Left ventricle myocardium superior (tissue), 1 donor: ENCODE results near the gene NXPH3. TPM values are rescaled to one million over a fixed set of nuclear protein-coding genes. Genes with fewer than 3 reads are reported as not detected.

Source experiments
- ATAC-seq: fragments of 200-7000 bp; cut with Tn5 transposase; one replicate; pipeline ENCODE4 v1.9.1; 2020; ENCODE audit warnings: mild to moderate bottlenecking, moderate library complexity
- DNase-seq: peaks from one replicate; pipeline ENCODE4 v3.0.0-alpha.2; 2020
- intact Hi-C: fragments of 100-400 bp; cut with micrococcal nuclease; formaldehyde crosslinking; loops from one replicate; pipeline ENCODE4 v1.11.0; 2022
- total RNA-seq: library from RNA; stranded (reverse); fragmentation: NEBNext Ultra II Directional; extraction: Animal tissue kit (Norgen Biotek cat#: 25700); gene quantifications from one replicate; pipeline ENCODE4 v1.2.1, GENCODE V29; 2021
- donor health status: DM: no; HTN: yes; CAD: no; lungs with severe emphysema.

Gene NXPH3
- total RNA-seq, 1 donor from 2014 or later, result 3.4 TPM

DNA sequence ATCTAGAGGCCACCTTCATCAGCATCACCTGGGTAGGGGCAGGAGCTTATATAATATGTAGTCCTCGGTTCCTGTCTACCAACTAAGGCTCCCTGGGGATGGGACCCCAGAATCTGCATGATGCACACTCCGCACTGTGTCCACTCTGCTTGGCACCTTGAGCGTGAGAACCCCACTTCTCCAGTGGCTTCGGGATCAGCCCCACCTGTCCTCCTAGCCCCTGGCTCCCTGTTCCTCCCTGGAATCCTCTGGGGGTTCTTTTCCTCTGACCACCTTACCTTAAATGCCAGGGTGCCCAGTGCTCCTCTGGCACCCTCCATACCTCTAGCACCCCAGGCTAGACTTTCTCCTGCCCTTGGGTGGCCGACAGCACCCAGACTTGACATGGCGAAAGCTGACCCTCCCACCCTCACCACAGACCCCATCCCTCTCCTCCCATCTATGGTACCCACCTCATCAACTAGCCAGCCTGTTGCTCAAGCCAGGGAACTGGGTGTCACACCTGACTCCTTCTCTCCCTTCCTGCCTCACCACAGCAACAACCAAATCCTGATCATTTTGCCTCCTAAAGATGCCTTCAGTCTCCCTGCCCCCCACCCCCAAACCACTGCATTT lies 2.8 kb upstream of the NXPH3 start:
- intact Hi-C loops, result no loop called here
- ATAC-seq (no peak), DNase-seq (no peak)

DNA sequence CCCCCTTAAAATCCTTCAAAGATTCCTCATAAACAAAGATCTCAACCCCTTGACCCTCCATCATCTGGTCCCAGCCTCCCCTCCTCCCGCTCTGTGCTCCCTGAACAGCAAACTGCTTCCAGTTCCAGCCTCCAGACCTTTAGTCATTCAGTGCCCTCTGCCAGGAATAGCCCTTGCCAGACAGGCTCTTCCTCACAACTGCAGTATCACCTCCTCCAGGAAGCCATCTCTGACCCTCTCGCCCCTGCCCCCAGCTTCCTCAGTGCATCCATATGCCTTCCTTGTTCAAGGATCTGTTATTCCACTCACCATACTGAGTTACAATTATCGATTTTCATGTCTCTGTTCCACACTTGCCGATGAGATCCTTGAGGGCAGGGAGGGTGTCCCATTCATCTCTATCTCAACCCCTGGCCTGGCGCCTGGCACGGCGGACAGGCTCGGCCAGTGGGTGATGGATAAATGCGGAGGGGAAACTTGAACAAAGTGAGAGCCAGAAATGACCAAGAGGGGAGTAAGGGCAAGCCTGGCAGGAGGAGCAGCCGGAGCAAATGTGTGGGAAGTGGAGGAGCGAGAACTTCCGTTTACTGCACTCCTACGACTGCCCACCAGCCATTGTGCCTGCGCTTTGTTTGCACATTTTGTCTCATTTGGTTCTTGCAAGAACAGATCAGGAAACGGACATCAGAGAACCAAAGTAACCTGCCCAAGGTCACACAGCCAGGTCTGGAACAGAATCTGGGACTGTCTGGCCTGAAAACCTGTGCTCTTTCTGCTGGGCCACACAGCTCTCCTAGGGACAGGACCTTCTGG lies 2.0 kb upstream of the NXPH3 start:
- intact Hi-C loops, result no loop called here
- no peak for DNase-seq

DNA sequence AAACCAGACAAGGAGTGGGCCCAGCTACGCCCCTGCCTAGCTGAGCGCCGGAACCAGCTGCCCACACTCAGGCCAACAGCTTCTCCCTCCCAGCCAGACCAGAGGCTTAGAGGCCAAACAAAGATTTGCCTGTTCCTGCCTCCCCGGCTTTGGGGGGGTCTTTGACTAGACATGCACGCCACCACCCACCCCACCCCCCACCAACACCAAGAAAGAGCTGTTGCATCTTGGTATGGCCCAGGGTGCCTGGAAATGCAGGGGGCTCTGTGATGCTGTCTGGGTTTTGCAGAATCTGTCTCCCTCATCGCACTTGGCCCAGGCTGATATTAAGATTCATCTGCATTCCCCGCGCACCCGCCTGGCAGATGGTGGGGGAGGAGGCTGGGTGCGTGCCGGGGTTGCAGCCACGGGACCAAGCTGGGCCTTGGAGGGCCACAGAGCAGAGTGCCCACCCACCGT lies 1.3 kb upstream of the NXPH3 start:
- intact Hi-C loops, result no loop called here
- ATAC-seq (no peak), DNase-seq (no peak)

More for the DNA sequence above, 2.0 kb upstream of the NXPH3 start:
- ATAC-seq, result no peak

DNA sequence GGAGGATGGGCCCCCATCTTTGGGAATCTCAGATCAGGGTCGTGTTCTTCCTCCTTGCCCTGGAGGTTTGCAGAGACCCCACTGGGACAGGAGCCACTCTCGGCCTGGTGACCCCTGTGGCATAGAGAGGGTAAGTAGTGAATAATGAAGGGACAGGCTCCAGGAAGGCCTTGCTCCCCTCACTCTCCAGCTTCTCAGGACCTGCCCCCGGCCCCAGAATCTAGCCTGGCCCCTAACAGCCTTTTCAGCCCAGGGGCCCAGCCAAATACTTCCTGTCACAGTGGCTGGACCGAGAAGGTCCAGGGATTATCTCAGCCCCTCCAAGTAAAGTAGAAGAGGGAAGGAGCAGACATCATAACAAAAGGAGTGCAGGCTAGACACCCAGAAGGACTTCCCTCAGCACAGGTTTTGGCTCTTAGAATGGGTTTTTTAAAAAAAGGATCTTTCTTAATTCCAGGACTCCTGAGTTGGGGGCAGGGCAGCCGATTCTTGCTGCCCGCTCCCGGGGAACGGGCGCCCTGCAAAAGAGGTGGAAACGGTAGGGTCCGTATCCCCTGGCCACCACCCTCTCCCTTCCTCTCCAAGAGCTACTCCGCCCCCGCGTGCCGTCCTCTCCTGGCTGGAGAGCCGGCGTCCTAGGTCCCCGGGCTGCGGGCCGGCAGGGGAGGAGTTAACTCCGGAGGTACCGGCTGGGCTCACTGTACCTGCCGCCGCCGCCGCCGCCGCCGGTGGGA lies 559 bp upstream of the NXPH3 start:
- no peak for DNase-seq
- intact Hi-C loops, result no loop called here
- no peak for ATAC-seq

DNA sequence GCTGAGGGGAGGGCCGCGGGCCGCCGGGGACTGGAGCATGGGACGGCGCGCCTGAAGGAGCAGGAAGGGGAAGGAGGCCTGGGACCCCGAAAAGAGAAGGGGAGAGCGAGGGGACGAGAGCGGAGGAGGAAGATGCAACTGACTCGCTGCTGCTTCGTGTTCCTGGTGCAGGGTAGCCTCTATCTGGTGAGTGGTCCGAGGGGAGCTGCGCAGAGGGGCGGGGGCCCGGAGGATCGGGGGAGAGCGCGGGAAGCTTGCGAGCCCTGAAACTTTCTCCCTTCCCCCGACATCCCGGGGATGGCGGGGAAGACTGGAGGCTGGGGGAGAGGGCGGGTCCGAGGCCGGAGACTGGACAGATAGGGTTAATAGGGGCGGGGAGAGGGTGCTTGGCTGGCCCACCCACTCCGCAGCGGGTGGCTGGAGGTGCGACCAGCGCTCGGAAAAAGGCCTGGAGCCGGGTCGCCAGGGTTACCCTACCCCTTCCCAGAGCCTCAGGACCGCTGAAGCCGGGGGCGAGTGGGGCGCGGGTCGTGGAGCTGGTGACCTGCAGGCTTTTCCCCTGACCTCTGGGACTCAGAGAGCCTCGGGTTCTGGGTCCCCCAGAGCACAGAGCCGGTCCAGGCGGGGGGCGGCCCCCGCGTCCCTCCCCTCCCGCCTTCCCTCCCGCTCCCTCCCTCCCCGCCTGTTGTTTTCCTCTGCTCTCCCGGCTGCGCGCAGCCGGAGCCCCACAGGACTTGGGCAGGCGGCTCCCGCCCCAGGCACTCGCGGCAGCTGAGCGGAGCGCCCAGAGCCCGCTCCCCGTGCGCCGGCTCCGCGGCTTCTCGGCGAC lies 631 bp downstream of the NXPH3 start:
- intact Hi-C loops, result no loop called here
- ATAC-seq (peak; percentile 75), DNase-seq (peak; percentile 75)

DNA sequence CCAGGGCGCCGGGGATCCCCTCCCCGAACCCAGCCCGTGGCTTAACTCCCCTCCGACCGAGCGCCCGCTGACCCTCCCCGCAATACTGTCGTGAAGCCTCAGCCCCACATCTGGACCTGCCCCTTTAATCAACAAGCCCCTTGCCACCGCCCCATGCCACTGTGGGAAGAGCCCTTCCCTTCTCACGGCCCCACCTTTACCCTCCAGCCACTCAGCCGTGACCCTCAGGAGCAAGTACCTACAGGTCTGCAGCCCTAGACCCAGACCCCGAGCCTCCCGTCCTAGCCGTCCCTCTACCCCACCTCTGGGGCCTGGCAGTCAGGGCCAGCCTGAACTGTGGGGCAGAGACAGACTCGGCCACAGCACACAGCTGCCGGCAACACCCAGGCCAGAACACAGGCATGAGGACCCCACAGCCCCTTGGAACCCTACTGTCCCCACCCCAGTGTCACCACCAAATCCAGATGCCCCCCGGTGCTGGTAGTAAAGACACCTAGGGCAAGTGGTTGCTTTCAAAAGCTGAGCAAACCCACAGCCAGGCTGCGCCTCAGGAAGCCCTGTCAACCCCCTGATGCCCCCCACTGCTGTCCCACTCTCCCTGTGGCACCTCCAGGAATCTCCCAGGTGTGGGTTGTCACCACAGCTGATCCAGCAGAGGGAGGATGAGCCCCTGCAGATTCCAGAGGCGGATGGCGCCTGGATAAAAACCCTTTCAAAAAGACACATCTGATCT lies 1.4 kb downstream of the NXPH3 start:
- ATAC-seq (peak; percentile 7), DNase-seq (no peak)
- intact Hi-C loops, result no loop called here

DNA sequence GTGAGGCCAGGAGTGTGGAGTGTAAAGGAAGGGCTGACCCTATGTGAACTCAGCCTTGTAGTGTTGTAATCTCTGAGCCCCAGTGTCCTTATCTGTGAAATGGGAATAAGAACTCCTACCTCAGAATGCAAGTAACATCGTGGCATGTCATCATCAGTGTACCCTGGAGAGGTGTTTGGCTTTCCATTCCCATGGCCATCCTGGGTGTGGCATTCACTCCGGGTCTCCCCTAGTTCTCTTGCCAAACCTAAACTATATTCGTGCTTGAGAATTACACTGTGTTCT lies 1.9 kb downstream of the NXPH3 start:
- ATAC-seq, result no peak
- intact Hi-C loops, result no loop called here
- DNase-seq, result no peak

DNA sequence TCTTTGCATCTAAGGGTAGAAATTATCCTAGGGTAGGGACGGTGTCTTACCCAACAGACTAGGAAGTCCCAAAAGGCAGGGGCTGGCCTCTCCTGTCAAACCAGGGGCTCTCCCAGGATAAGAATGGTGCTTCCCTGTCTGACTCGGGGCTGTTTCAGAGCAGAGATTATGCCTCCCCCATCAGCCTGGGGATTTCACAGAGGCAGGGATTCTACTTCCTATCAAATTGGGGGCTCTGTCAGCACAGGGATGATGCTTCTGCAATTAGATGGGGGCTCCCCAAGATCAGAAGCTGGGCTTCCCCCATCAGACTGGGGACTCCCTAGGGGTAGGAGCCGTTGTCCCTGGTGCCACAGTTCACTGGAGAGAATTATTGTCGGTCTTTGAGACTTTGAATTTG lies 2.3 kb downstream of the NXPH3 start:
- intact Hi-C loops, result no loop called here
- DNase-seq (no peak), ATAC-seq (no peak)

DNA sequence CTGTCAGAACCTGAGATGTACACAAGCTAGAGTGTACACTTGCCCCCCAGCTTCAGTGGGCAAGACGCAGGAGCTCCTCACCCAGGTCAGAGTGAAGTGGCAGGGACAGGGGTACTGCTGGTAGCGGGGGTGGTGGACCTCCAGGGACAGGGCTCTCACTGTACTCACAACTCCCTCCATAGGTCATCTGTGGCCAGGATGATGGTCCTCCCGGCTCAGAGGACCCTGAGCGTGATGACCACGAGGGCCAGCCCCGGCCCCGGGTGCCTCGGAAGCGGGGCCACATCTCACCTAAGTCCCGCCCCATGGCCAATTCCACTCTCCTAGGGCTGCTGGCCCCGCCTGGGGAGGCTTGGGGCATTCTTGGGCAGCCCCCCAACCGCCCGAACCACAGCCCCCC lies 2.7 kb downstream of the NXPH3 start:
- no peak for DNase-seq
- ATAC-seq, result no peak
- intact Hi-C loops, result no loop called here

DNA sequence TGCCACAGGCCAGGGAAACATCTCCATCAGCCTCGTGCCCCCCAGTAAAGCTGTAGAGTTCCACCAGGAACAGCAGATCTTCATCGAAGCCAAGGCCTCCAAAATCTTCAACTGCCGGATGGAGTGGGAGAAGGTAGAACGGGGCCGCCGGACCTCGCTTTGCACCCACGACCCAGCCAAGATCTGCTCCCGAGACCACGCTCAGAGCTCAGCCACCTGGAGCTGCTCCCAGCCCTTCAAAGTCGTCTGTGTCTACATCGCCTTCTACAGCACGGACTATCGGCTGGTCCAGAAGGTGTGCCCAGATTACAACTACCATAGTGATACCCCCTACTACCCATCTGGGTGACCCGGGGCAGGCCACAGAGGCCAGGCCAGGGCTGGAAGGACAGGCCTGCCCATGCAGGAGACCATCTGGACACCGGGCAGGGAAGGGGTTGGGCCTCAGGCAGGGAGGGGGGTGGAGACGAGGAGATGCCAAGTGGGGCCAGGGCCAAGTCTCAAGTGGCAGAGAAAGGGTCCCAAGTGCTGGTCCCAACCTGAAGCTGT lies 3.4 kb downstream of the NXPH3 start:
- ATAC-seq, result no peak
- DNase-seq, result no peak
- intact Hi-C loops, result no loop called here

DNA sequence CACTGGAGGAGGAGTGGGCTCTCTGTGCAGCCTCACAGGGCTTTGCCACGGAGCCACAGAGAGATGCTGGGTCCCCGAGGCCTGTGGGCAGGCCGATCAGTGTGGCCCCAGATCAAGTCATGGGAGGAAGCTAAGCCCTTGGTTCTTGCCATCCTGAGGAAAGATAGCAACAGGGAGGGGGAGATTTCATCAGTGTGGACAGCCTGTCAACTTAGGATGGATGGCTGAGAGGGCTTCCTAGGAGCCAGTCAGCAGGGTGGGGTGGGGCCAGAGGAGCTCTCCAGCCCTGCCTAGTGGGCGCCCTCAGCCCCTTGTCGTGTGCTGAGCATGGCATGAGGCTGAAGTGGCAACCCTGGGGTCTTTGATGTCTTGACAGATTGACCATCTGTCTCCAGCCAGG lies 3.9 kb downstream of the NXPH3 start:
- DNase-seq (no peak), ATAC-seq (no peak)
- intact Hi-C loops, result no loop called here

DNA sequence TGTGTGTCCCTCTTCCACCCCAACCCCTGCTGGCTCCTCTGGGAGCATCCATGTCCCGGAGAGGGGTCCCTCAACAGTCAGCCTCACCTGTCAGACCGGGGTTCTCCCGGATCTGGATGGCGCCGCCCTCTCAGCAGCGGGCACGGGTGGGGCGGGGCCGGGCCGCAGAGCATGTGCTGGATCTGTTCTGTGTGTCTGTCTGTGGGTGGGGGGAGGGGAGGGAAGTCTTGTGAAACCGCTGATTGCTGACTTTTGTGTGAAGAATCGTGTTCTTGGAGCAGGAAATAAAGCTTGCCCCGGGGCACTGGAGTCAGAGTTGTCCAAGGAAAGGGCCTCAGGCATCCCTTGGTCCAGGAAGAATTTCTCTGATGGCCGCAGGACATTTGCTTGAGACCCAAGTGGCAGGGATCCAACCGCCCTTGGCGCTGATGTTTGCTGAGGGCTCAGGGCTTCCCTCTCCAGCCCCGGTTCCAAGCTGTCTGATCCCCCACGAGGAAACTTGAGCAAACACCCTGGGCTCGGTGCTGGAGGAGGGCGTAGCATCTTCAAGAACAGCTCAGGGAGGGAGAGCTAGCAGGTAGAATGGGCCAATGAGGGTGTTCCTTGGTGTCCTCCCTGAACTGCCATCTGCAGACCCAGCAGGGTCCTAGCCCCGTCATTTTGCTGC lies 4.5 kb downstream of the NXPH3 start:
- ATAC-seq, result no peak
- intact Hi-C loops, result no loop called here
- no peak for DNase-seq

DNA sequence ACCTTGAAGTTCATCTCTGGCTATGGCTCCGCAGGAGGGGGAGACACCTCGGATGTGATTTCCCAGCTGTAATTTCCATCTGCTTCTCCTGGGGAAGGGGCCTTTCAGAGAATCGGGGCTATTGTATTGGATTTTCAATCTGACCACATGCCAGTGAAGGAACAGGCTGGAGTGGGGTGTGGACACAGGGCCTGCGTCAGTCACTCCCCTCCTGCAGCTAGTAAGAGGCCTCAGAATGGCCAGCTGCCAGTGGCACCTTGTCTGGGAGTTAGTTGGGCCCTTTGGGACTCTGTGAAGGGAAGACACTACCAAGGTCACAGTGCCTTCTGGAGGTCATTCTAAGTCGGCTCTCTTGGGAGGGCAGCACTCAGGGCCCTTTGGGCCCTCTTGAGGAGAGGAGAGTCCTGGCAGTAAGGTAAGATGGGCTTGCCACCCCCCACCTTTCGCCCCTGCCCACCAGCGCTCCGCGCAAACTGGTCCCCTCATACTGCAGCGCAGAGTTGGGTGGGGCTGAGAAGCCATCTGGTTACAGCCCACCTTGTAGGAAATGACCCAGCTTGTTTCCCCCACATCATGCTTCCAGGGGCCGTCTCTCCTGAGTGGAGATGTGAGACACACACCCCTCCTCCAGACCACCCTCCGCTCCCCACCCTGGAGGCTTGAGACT lies 5.4 kb downstream of the NXPH3 start:
- ATAC-seq (no peak), DNase-seq (no peak)
- intact Hi-C loops, result no loop called here

DNA sequence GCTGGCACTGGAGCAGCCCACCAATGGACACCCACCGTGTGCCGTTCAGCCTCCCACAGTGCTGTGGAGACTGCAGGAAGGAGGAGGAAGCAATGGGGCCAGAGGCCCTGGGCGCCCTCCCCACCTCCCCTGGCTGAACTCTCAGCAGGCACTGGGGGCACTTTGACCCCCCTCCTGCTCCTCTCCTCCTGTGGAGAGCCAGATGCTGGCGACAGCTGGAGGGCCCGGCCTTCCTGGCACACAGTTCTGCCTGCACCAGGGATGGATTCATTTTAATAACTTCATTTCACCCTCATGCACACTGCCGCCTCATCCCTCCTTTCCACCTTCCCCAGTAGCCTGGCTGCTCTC lies 6.0 kb downstream of the NXPH3 start:
- no peak for ATAC-seq
- intact Hi-C loops, result no loop called here
- DNase-seq, result no peak

DNA sequence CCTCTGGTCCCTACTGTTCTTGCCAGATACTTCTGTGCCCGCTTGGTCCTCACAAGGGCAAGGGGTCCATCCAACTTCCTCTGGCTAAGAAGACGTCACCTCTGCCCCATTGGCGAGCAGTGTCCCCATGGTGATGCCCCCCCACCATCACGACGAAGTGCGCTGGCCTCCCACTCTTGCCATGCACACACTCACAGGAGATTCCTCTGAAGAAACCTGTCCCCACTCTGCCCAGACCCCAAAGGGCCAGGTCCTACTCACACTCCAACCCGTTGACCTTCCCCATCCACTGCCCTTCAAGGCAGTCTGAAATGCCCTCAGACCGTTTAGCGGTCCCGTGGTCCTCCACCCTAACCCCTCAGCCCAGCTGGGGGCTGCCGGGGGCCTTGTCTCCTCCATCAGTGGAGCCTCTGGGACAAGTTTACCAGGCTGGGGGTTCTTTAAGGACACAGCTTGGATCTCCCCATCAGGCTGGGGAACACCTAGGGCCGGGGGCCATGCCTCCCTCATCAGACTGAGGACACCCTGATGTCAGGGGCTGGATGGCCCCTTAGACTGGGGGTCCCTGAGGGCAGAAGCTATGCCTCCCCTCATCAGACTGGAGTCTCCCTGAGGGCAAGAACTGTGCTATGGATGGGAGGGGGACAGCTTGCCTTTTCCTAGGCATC lies 6.5 kb downstream of the NXPH3 start:
- no peak for DNase-seq

DNA sequence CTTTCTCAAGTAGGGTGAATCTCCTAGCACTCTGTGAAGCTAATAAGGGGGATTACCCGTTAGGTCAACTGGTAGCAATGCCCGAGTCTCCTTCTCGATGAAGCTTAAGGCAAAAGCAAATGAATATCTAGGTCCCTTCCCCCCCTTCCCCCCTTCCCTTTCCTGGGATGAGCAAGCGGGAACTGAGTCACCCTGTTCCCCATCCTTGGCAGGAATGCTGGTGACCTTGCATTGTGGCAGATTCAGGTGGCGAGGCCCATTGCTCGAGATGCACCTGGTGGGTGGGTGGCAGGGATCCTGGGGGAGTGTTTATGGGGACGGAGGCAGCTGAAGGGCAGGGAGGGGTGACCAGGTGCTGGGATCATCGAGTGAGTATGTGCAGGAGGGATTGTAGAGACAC lies 7.1 kb downstream of the NXPH3 start:
- DNase-seq, result no peak
- ATAC-seq, result no peak
- intact Hi-C loops, result no loop called here

More for the DNA sequence above, 6.5 kb downstream of the NXPH3 start:
- intact Hi-C loops, result no loop called here
- no peak for ATAC-seq

DNA sequence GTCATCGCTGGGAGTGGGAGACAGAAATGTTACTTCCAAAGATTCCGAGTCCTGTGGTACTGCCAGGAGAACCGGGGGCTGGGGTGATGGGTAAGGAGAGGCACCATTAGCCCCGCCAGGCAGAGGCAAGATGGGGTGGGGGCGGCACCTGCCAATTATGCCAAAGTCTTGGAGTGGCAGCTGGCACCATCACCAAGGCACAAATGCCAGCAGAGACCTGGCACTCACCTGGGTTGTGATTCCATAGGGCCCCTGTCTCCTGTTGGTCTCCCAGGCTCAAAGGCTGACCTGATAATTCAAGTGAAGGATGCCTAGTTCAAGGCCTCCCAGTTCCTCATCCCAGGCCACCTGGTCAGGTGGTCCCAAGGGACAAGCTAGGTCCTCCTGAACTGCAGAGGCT lies 7.6 kb downstream of the NXPH3 start:
- DNase-seq, result no peak
- ATAC-seq, result no peak
- intact Hi-C loops, result no loop called here
